OCI-LY7 (cell line): ENCODE measurements around the gene VWA8.

Experiments used
- EZH2phosphoT487 ChIP-seq: fragments of 200-600 bp; sonication (generic); IDR thresholded peaks from 2 replicates; pipeline ENCODE4 v1.6.1; 2018; ENCODE audit warnings: low read depth, borderline replicate concordance, mild to moderate bottlenecking, mixed run types, antibody characterized with exemption, low read length, moderate library complexity, mixed read lengths
- TF ChIP-seq, protein P1 (sequence below): fragments of 200-600 bp; sonication (generic); conservative IDR thresholded peaks from 2 replicates; pipeline ENCODE4 v1.5.1; 2014; ENCODE audit warnings: mild to moderate bottlenecking, antibody characterized with exemption, low read length, moderate library complexity, mixed read lengths

DNA sequence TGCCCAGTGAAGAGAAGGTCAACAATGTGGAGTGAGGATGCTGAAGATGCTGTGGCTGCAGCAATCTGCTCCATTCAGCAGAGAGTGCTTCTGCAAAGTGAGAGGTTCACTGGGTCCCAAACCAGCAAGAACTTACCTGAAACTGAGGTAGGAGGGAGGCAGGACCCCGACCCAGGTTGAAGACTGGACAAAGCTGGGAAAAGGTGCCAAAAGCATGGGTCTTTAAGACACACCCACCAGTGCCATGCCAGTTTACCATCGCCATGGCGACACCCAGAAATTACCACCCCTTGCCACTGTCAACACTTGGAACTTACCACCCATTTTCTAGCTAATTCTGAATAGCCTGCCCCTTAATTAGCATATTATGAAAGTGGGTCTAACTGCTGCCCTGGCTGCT lies 432.9 kb downstream of the VWA8 start:
- TF ChIP-seq, protein P1, sequence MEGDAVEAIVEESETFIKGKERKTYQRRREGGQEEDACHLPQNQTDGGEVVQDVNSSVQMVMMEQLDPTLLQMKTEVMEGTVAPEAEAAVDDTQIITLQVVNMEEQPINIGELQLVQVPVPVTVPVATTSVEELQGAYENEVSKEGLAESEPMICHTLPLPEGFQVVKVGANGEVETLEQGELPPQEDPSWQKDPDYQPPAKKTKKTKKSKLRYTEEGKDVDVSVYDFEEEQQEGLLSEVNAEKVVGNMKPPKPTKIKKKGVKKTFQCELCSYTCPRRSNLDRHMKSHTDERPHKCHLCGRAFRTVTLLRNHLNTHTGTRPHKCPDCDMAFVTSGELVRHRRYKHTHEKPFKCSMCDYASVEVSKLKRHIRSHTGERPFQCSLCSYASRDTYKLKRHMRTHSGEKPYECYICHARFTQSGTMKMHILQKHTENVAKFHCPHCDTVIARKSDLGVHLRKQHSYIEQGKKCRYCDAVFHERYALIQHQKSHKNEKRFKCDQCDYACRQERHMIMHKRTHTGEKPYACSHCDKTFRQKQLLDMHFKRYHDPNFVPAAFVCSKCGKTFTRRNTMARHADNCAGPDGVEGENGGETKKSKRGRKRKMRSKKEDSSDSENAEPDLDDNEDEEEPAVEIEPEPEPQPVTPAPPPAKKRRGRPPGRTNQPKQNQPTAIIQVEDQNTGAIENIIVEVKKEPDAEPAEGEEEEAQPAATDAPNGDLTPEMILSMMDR, result no peak
- no peak for TF ChIP-seq EZH2phosphoT487
